HG03097 (cell line): Measurements from ENCODE around the gene CSPG4.
A peak's percentile ranks its signal among the peaks of the same experiment; 100 is the strongest.
"Not testable (repeated sequence)": the region's sequence is repeated elsewhere in the genome, so short reads cannot be mapped to it uniquely, and the experiment has no call there.

Experiments
- ATAC-seq: cut with Tn5 transposase; IDR thresholded peaks from one replicate; pipeline ENCODE4 v1.9.1; 2021; ENCODE audit not compliant: unreplicated experiment, low FRiP score

CSPG4 gene

DNA sequence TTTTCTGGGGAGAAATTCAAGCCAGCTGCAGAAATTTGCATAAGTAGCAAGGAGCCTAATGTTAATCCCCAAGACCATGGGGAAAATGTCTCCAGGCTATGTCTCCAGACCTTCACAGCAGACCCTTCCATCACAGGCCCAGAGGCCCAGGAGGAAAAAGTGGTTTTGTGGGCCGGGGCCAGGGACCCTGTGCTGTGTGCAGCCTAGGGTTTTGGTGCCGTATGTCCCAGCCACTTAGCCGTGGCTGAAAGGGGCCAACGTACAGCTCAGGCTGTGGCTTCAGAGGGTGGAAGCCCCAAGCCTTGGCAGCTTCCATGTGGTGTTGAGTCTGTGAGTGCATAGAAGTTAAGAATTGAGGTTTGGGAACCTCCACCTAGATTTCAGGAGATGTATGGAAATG lies 29.7 kb upstream of the CSPG4 start:
- not testable (repeated sequence) for ATAC-seq

DNA sequence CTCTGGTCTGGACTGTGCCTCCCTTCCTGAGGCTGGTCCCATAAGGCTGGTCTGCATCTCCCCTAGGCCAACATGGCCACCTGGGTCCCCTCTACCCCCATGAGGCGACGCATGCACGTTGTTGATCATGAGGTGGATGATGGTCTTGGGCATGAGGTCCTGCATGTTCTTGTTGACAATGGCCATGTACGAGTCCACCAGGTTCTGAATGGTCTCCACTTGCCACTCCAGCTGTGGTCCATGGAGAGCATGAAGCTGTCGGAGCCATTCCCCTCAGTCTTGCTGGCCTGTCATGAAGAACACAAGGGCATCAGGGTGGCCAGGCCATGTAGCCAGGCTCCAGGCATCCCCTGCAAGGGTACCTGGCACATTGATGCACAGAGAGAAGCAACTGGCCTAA lies 27.1 kb upstream of the CSPG4 start:
- ATAC-seq: no peak

- ATAC-seq: peak; percentile 87
Measured at GRCh38 chr15:75738647-75739325, 26.1 kb upstream of the CSPG4 start.

GRCh38 chr15:75738014-75738646 lies 25.5 kb upstream of the CSPG4 start:
- ATAC-seq: peak; percentile 22

- ATAC-seq: not testable (repeated sequence)
Measured at GRCh38 chr15:75737116-75738013, 24.7 kb upstream of the CSPG4 start.

DNA sequence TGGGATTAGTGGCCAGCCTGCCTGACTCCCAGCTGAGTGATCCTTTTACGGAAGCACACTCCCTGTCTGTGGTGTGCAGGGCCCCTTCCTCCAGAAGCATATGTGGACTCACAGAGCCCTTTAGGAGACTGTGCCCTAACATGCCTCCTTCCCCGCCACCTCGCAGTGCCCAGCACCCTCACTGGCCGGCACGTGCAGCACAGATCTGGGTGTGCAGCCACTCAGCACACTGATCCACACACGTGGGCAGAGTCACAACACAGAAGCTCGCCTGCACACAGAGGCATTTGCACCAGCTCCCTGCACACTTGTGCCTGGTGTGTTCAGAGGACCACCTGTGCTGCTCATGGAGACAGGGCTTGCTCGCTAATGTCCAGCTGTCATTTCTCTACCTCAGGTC lies 23.6 kb upstream of the CSPG4 start:
- no peak for ATAC-seq

DNA sequence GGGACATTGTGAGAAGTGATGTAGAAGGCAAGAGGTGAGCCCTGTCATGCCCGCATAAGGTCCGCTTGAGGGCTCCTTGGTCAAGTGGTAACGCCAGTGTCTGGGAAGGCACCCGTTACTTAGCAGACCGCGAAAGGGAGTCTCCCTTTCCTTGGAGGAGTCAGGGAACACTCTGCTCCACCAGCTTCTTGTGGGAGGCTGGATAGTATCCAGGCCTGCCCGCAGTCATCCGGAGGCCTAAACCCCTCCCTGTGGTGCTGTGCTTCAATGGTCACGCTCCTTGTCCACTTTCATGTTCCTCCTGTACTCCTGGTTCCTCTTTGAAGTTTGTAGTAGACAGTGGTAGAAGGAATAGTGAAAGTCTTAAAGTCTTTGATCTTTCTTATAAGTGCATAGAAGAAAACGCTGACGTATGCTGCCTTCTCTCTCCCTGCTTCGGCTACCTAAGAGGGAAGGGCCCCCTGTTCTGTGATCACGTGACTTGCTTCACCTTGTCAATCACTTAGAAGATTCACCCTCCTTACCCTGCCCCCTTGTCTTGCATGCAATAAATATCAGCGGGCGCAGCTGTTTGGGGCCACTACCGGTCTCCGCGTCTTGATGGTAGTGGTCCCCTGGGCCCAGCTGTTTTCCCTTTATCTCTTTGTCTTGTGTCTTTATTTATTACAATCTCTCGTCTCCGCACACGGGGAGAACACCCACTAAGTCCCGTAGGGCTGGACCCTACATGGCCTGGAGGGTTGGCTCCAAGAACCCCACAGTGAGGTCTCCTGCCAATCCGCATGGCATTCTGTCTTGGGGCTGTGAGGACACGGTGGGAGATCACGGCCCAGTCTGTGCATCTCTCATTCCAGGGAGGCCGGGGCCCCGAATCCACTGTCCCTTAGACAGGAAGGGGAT lies 22.5 kb upstream of the CSPG4 start:
- ATAC-seq: not testable (repeated sequence)

GRCh38 chr15:75733761-75734651 lies 21.4 kb upstream of the CSPG4 start:
- no peak for ATAC-seq

DNA sequence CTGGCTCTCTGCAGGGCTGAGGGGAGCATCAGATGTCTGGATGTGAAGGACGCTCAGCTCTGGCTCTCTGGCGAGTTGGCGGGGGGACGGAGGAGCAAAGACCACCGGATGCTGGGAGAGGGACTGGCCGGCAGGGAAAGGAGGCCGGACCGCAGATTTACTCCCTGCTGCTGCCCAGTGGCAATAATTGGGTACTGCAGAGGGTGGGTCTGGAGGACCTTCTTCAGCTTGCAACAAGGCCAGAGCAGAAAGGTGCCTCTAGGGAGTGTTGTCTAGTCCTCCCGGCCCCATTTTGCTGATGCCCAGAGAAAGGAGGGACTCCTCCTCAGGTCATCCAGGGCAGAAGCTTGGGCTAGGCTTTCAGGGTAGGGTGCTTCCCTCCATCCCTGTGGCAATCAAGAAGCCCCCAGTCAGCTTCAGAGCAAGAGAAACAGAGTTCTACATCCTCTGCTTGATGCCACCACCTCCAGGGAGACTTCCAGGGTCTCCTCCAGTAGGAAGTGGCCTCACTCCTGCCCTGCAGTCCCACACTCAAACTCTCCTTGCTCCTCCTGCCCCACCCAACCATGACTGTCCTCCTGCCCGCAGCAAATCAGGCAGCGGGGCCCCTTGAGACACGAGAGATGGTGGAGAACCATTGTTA lies 20.3 kb upstream of the CSPG4 start:
- no peak for ATAC-seq

- no peak for ATAC-seq
Measured at GRCh38 chr15:75732177-75732808, 19.6 kb upstream of the CSPG4 start.

- no peak for ATAC-seq
Measured at GRCh38 chr15:75731248-75732151, 18.9 kb upstream of the CSPG4 start.

DNA sequence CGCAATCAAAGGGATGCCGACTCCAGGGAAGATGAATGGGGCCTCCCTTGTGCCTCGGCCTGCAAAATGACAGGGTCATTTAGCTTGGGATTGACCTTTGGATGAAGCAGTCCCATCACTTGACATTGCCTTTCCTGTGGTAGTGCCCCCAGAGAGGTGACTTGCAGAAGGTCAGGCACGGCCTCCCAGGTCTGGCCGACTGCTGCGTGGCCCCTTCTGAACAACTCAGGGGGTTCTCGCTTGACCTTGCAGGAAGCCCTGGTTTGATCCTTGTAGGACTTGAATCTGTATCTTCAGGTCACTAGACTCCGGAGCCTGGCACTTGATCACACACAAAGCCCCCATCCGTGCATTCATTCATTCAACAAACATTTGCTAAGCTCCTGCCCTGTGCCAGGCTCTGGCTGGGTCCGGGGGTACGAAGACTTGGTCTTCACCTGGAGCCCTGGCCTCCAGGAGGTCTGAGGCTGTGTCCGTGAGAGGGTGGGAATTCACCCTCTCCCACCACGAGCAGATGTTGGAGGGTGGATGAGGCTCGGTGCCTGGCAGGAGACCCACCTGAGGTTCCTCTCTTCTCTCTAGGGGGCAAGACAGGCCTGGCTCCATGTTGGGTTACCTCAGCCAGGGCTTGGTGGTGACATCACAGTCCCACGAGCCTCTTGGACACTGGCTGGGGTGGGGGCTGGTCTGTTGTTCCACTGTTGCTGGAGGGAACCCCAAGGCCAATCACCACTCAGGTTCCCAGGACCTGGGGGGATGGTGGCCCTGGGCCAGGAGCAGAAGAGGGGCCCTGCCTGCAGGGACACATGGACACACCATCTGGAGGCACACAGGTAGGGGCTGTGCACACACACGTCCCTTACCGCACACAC lies 18.0 kb upstream of the CSPG4 start:
- not testable (repeated sequence) for ATAC-seq

GRCh38 chr15:75729326-75730069 lies 16.9 kb upstream of the CSPG4 start:
- ATAC-seq: no peak

GRCh38 chr15:75727851-75728715 lies 15.4 kb upstream of the CSPG4 start:
- ATAC-seq: no peak

DNA sequence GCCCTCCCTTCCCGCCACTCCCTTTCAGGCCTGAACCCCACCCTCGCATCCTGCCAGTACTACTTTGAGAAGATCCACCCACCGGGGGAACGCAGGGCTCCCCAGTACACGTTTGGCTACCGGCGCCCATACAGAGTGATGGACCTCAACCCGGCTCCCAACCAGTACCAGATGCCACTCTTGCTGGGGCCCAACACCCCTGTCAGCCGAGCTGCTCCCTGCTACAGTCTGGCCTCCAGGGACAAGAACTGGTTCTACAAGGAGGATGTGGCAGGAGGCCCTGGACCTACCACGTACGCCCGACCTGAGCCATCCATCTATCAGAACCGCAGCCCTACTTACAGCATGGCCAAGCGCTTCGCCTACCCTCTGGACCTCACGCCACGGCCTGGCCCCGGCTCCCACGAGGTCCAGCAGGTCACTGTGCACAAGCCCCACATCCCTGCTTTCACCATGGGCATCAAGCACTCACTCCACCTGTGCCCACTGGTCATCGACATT lies 14.4 kb upstream of the CSPG4 start:
- no peak for ATAC-seq
